Measurements from ENCODE around the gene ZNF695.

- TF ChIP-seq CTCF (IDR thresholded peaks at IDR 0.05) (no peak), POLR2A (IDR thresholded peaks at IDR 0.05) (no peak), EP300 (IDR thresholded peaks at IDR 0.05) (no peak)
These were observed 29.9 kb upstream of the ZNF695 start for GRCh38 chr1:247037511-247038320.
